Lower leg skin (tissue), 3 donors: ENCODE results near the gene MAP2K1.

Source experiments
- CTCF ChIP-seq, 3 donors: fragments of 450-650 bp; IDR thresholded peaks; one replicate each; pipeline ENCODE4 v1.5.1; 2016; ENCODE audit warnings: antibody characterized with exemption in 3 of 3, mild to moderate bottlenecking in 3 of 3, moderate library complexity in 2 of 3
- POLR2A ChIP-seq, 2 donors: fragments of 450-650 bp; IDR thresholded peaks; one replicate each; pipeline ENCODE4 v1.6.1; 2016 to 2017; ENCODE audit warnings: antibody characterized with exemption in 2 of 2, mild to moderate bottlenecking in 1 of 2, moderate library complexity in 1 of 2

GRCh38 chr15:66489179-66489791 lies 102.6 kb downstream of the MAP2K1 start:
- TF ChIP-seq CTCF (IDR thresholded peaks at IDR 0.05) (no peak), POLR2A (IDR thresholded peaks at IDR 0.05) (no peak)
